ENCODE measurements around the gene NEDD8.

The NEDD8 gene

DNA sequence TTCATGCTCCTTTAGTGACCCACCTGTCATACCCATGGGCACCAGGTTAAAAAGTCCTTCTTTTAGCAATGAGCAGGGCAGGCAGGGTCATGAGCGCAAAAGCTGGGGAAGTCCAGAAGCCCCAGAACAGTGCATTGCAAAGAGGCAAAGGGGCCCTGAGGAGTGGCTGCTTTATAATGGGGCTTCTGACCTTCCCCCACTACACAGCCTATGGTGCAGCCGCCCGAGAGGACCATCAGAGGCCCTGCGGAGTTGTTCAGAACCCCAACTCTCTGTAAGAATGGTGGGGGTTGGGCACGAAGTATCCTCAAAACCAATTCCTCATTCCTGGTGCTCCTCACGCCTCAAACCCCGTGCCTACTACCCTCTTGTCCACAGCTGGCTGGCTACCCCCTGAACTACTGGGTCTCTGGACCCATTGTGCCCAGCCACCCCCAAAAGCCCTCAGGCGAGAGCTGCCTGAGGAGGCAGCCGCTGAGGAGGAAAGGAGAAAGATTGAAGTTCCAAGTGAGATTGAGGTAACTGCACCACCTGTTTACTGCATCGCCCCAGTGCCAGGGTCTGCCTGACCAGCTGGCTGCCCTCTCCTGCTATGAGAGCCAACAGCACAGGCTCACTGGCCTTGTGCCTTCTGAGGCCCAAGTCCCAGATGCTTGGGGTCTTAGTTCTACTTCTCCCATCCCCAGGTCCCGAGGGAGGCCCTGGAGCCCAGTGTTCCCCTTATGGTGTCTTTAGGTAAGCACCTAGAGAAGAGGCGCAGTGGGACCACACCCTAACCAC is 53.6 kb downstream of the NEDD8 start:
- no peak for DNase-seq

- no peak for DNase-seq
Observed at GRCh38 chr14:24177891-24178290, 54.3 kb downstream of the NEDD8 start.

GRCh38 chr14:24177041-24177825 is 54.9 kb downstream of the NEDD8 start:
- no peak for DNase-seq

GRCh38 chr14:24176599-24176998 is 55.6 kb downstream of the NEDD8 start:
- DNase-seq: no peak

GRCh38 chr14:24172871-24173281 is 59.3 kb downstream of the NEDD8 start:
- DNase-seq: no peak

GRCh38 chr14:24172261-24172860 is 59.8 kb downstream of the NEDD8 start:
- no peak for DNase-seq

DNA sequence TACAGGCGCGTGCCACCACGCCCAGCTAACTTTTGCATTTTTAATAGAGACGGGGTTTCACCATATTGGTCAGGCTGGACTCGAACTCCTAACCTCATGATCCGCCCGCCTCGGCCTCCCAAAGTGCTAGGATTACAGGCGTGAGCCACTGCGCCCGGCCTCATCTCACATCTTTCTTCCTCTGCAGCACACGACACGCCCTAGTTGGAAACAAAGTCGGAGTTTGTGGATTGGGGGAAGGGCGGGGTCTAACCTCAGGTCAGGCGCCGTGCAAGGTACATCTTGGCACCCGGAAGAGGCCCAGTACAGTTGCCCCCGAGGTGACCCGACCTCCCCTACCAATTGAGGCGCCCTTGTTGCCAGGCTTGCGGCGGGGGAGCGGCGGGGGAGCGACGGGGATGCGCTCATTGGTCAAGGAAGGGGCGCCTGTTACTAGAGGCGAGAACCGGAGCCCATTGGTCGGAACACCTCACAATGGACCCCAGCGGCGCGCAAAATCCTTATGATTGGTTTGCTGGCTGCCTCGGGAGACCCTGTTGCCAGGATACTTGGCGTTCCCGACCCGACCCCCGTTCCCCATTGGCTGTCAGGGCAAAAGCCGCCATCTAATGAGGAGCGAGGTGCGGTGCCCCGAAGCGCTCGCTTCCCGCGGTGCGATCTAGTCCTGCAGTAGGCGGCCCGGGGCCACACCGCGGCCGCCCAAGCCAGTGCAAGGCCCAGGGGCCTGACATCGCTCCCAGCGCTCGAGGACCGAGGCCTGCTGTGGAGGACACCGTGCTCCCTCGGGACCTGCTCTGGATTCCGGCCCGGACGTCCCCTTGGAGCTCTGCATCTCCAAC is 60.5 kb downstream of the NEDD8 start, which contains the start of gene REC8:
TSS of gene REC8 (plus strand) at position 659 of the 839 bp plus-strand sequence. CDS start 473 bp downstream, outside the sequence.
- DNase-seq: peak; percentile 34

DNA sequence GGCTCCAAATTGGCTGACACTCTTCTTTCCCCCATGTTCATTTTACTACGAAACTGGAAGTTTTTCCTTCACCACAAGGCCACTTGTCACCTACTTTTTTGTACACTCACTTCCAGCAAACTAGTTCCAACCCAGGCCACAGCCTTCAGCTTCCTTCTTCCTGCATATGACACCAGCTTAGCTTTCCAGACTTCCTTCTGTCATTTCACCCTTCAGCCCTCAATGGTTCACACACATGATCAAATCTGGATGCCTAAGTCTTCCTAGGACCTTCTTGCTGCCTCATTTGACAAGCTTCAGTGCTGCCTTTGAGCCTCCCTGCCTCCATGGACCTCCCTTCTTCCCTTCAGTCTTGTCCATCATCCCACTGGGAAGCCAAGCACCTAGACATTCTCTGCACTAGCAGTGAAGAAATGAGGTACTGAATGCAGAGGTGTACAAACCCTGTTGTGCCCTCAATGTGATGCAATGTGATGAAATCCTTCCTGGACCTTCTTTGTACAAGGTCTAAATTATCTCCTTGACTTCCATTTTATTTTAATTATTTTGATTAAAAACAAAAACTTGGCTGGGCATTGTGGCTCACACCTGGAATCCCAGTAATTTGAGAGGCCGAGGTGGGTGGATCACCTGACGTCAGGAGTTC is 64.6 kb downstream of the NEDD8 start:
- no peak for DNase-seq
